GM12892 (cell line): ENCODE data around the gene PIK3AP1.

Experiments
- POLR2A ChIP-seq: IDR thresholded peaks from 2 replicates; pipeline ENCODE4 v1.6.1; 2011; ENCODE audit warnings: low read depth, low read length, control low read depth
- POLR2AphosphoS5 ChIP-seq: IDR thresholded peaks from 2 replicates; pipeline ENCODE4 v1.6.1; 2011; ENCODE audit warnings: low read depth, low read length, control low read depth
- TAF1 ChIP-seq: IDR thresholded peaks from 2 replicates; pipeline ENCODE4 v1.6.1; 2011; ENCODE audit warnings: low read depth, mild to moderate bottlenecking, control low read depth, low read length, borderline replicate concordance

DNA sequence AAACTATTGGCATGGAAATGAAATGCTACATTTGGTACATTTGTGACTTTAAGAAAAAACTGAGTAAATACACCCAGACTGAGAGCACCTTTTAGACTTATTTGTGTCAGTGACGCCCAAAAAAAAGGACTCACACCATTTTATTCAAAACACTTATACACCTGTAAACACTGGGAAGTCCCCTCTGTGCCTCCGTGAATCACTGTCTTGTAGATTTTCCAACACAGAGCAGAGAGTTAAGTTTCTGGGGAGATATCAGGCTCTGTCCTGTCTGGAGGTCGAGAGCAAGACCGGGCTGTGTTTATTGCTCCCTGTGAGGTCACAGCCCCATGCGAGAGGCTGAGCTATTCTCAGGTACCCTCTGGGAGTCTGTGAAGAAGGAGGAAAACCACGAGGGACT is 72.8 kb downstream of the PIK3AP1 start:
- no peak for TF ChIP-seq POLR2AphosphoS5
- no peak for TF ChIP-seq POLR2A
- no peak for TF ChIP-seq TAF1
